HS-27A (cell line): Measurements from ENCODE around the gene ABCA2.

ENCODE experiments used
- DNase-seq: peaks from one replicate; pipeline ENCODE4 v3.0.0-alpha.2; 2012; ENCODE audit warnings: low read depth, missing footprints

ABCA2 gene

GRCh38 chr9:136980669-136981478, 47.2 kb downstream of the ABCA2 start:
- no peak for DNase-seq

- no peak for DNase-seq
Measured at GRCh38 chr9:136979769-136980587, 48.1 kb downstream of the ABCA2 start.

GRCh38 chr9:136978865-136979544, 49.0 kb downstream of the ABCA2 start:
- DNase-seq, result no peak

- DNase-seq, result no peak
Measured at GRCh38 chr9:136978073-136978864, 49.8 kb downstream of the ABCA2 start.

GRCh38 chr9:136977649-136978072, 50.4 kb downstream of the ABCA2 start:
- no peak for DNase-seq

- DNase-seq, result no peak
Measured at GRCh38 chr9:136977223-136977622, 50.8 kb downstream of the ABCA2 start, which contains the start of gene PTGDS. Gene PTGDS, plus strand, starts transcription at chr9:136977504. Its CDS starts 75 bp downstream, at chr9:136977579.

GRCh38 chr9:136975644-136976043, 52.4 kb downstream of the ABCA2 start:
- no peak for DNase-seq

GRCh38 chr9:136974817-136975535, 53.1 kb downstream of the ABCA2 start:
- no peak for DNase-seq

GRCh38 chr9:136973618-136974617, 54.1 kb downstream of the ABCA2 start:
- DNase-seq, result no peak

- no peak for DNase-seq
Measured at GRCh38 chr9:136972743-136973142, 55.3 kb downstream of the ABCA2 start.

- DNase-seq, result no peak
Measured at GRCh38 chr9:136972335-136972734, 55.7 kb downstream of the ABCA2 start.

GRCh38 chr9:136971746-136972145, 56.3 kb downstream of the ABCA2 start:
- no peak for DNase-seq

GRCh38 chr9:136970361-136970760, 57.7 kb downstream of the ABCA2 start:
- no peak for DNase-seq

GRCh38 chr9:136969774-136970173, 58.3 kb downstream of the ABCA2 start:
- DNase-seq, result no peak

- DNase-seq, result no peak
Measured at GRCh38 chr9:136969150-136969549, 58.9 kb downstream of the ABCA2 start.

- DNase-seq, result no peak
Measured at GRCh38 chr9:136968333-136969127, 59.5 kb downstream of the ABCA2 start.

GRCh38 chr9:136965771-136966484, 62.1 kb downstream of the ABCA2 start:
- DNase-seq, result no peak

- DNase-seq, result no peak
Measured at GRCh38 chr9:136964833-136965422, 63.1 kb downstream of the ABCA2 start.
